Measurements from ENCODE around the gene CHD9. TPM values are rescaled to one million over a fixed set of nuclear protein-coding genes. Genes with fewer than 3 reads are reported as not detected.
"Not testable (repeated sequence)": the region's sequence is repeated elsewhere in the genome, so short reads cannot be mapped to it uniquely, and the experiment has no call there.

The CHD9 gene
- total RNA-seq, 4 donors from 2014 or later, result 97.2 to 141 (median 108) TPM

DNA sequence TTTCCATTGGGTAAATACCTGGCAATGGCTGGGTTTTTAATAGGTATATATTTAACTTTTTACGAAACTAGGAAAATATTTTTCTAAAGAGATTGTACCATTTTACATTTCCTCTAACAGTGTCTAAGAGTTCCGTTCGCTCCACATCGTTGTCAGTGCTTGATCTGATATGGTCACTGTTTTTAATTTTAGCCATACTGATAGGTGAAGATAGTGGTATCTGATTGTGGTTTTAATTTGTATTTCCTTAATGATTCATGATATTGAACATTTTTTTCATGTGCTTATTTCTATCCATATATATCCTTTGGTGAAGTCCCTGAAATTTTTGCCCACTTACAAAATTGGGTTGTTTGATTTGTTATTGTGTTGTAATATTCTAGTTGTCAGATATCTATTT, 117.7 kb downstream of the CHD9 start:
- no peak for DNase-seq
- H3K9me3 ChIP-seq, result no peaks in the 10 kb centered on the region
- no peaks in the 10 kb centered on the region for H3K36me3 ChIP-seq
- no peaks in the 10 kb centered on the region for H3K27me3 ChIP-seq
- no peak for TF ChIP-seq POLR2A (IDR thresholded peaks at IDR 0.05)
- TF ChIP-seq, protein P1, sequence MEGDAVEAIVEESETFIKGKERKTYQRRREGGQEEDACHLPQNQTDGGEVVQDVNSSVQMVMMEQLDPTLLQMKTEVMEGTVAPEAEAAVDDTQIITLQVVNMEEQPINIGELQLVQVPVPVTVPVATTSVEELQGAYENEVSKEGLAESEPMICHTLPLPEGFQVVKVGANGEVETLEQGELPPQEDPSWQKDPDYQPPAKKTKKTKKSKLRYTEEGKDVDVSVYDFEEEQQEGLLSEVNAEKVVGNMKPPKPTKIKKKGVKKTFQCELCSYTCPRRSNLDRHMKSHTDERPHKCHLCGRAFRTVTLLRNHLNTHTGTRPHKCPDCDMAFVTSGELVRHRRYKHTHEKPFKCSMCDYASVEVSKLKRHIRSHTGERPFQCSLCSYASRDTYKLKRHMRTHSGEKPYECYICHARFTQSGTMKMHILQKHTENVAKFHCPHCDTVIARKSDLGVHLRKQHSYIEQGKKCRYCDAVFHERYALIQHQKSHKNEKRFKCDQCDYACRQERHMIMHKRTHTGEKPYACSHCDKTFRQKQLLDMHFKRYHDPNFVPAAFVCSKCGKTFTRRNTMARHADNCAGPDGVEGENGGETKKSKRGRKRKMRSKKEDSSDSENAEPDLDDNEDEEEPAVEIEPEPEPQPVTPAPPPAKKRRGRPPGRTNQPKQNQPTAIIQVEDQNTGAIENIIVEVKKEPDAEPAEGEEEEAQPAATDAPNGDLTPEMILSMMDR (IDR thresholded peaks at IDR 0.05), result no peak
- H3K27ac ChIP-seq, result no peak overlapping the region
- no peak overlapping the region for H3K4me3 ChIP-seq (replicated peaks in 1 of 3)
- peaks cover 0 to 4% of the 10 kb centered on the region in 2 donors for H3K4me1 ChIP-seq
- intact Hi-C loops (cut with DNase I), result no loop called here
- 91 to 95% methylated on average over 4 of the region's 4 CpGs for WGBS, 2 donors

DNA sequence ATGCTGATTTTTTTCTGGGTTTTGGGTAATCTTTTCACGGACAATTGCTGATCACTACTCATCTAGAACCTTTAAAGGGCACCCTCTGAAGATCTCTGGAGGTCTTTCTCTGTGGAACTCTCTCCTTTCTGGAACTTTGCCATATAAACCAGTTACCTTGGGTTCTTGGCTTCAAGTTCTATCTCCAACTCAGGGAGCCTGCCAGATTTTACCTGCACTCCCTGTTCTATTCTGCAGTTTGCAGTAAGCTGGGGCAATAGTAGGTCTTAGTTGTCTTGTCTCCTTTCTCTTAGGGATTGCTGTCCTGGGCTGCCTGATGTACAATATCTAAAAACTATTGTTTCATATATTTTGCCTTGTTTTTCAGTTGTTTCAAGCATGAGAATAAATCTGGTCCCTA, 120.3 kb downstream of the CHD9 start:
- TF ChIP-seq, protein P1 (IDR thresholded peaks at IDR 0.05), result no peak
- TF ChIP-seq POLR2A (IDR thresholded peaks at IDR 0.05), result no peak
- Histone ChIP-seq H3K36me3 (no peaks in the 10 kb centered on the region), H3K4me3 (replicated peaks in 1 of 3) (no peak overlapping the region), H3K27me3 (no peaks in the 10 kb centered on the region), H3K9me3 (no peaks in the 10 kb centered on the region), H3K4me1 (peaks cover 0 to 4% of the 10 kb centered on the region in 2 donors), H3K27ac (no peak overlapping the region)
- peak; percentile 17 to 20 for DNase-seq
- WGBS, 2 donors, result 54 to 81% methylated on average over 1 of the region's 1 CpG
- intact Hi-C loops (cut with DNase I), result no loop called here

DNA sequence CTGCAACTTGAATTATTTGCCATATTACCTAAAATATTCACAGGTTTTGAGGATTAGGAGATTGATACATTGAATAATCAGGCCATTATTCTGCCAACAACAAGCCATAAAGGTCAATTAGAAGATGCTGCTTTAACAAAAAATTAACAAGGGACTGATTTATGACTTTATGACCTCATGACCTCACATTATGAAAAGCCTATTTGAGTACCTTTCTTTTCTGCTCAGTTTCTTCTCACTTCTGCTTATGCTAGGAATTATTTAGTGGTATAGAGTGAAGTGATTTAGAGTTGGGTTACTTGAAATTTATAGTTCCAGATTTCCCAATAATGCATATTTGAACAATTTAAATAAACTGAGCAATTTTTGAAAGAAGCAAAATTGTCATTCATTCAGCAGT, 121.6 kb downstream of the CHD9 start:
- intact Hi-C loops (cut with DNase I), result no loop called here

DNA sequence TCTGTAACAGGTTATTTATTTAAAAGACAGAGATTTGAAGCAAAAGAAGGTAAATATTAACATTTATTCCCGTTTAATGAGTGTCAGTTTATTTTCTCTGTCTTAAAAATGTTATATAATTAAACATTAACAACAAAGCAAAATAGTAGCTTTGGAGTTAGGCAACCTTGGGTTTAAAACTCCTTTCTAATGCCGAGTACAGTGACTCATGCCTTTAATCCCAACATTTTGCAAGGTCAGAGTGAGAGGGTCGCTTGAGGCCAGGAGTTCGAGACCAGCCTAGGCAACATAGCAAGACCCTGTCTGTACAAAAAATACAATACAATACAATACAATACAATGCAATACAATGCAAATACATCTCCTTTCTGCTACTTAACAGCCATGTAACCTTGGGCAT, 128.7 kb downstream of the CHD9 start:
- Histone ChIP-seq H3K4me3 (replicated peaks in 1 of 3) (no peak overlapping the region), H3K27me3 (no peaks in the 10 kb centered on the region), H3K9me3 (no peaks in the 10 kb centered on the region), H3K36me3 (no peaks in the 10 kb centered on the region), H3K4me1 (no peaks in the 10 kb centered on the region), H3K27ac (no peak overlapping the region)
- no peak for TF ChIP-seq POLR2A (IDR thresholded peaks at IDR 0.05)
- TF ChIP-seq, protein P1 (IDR thresholded peaks at IDR 0.05), result no peak
- DNase-seq, result no peak
- intact Hi-C loops (cut with DNase I), result no loop called here
- 93 to 95% methylated on average over 4 of the region's 4 CpGs for WGBS, 2 donors

More for the DNA sequence above, 121.6 kb downstream of the CHD9 start:
- TF ChIP-seq, protein P1 (IDR thresholded peaks at IDR 0.05), result no peak
- no peak for TF ChIP-seq POLR2A (IDR thresholded peaks at IDR 0.05)
- H3K9me3 ChIP-seq, result no peaks in the 10 kb centered on the region
- H3K27ac ChIP-seq, result no peak overlapping the region
- no peak for DNase-seq
- H3K36me3 ChIP-seq, result no peaks in the 10 kb centered on the region
- peaks cover 0 to 4% of the 10 kb centered on the region in 2 donors for H3K4me1 ChIP-seq
- H3K4me3 ChIP-seq (replicated peaks in 1 of 3), result no peak overlapping the region
- H3K27me3 ChIP-seq, result no peaks in the 10 kb centered on the region

DNA sequence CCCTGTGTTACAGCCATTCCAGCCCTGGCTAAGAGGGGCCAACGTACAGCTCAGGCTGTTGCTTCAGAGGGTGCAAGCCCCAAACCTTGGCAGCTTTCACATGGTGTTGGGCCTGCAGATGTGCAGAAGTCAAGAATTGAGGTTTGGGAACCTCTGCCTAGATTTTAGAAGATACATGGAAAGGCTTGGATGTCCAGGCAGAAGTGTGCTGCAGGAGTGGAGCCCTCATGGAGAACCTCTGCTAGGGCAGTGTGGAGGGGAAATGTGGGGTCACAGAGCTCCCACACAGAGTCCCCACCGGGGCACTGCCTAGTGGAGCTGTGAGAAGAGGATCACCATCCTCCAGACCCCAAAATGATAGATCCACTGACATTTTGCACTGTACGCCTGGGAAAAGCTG, 130.9 kb downstream of the CHD9 start:
- H3K27ac ChIP-seq, result not testable (repeated sequence)

DNA sequence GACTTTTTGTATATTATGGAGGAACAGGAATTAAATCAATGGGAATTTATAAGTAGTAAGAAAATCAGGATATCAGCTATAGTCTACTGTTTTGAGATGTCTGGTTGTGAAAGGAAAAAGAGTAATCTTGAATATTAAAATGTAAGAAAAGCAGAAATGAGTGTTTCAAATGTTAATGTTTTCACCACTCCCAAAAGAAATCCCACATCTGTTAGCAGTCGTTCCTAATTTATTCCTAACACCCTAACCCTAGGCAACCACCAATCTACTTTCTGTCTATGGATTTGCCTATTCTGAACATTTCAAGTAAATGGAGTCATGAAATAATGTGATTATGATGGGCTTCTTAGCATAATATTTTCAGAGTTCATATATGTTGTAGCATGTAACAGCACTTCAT, 133.0 kb downstream of the CHD9 start:
- DNase-seq, result no peak
- 89 to 94% methylated on average over 1 of the region's 1 CpG for WGBS, 2 donors
- Histone ChIP-seq H3K9me3 (no peaks in the 10 kb centered on the region), H3K4me3 (replicated peaks in 1 of 3) (no peak overlapping the region), H3K4me1 (no peaks in the 10 kb centered on the region), H3K36me3 (no peaks in the 10 kb centered on the region), H3K27ac (no peak overlapping the region), H3K27me3 (no peaks in the 10 kb centered on the region)
- no peak for TF ChIP-seq POLR2A (IDR thresholded peaks at IDR 0.05)
- TF ChIP-seq, protein P1 (IDR thresholded peaks at IDR 0.05), result no peak
- intact Hi-C loops (cut with DNase I), result no loop called here

More for the DNA sequence above, 130.9 kb downstream of the CHD9 start:
- H3K4me3 ChIP-seq (replicated peaks in 1 of 3); H3K4me1 ChIP-seq; H3K27me3 ChIP-seq; H3K9me3 ChIP-seq; H3K36me3 ChIP-seq; DNase-seq; intact Hi-C loops (cut with DNase I): not testable (repeated sequence)
- WGBS, 2 donors, result 83 to 100% methylated on average over 3 of the region's 3 CpGs

All from thyroid gland (tissue), 4 donors.